Measurements from ENCODE around the gene TFEB. TPM values are rescaled to one million over a fixed set of nuclear protein-coding genes. Genes with fewer than 3 reads are reported as not detected.

Gene TFEB
- total and polyA plus RNA-seq, 2 donors (not counting 3 experiments of a cell fraction or from before 2014, with no cell fraction given) = 4.9 to 6.6 TPM

DNA sequence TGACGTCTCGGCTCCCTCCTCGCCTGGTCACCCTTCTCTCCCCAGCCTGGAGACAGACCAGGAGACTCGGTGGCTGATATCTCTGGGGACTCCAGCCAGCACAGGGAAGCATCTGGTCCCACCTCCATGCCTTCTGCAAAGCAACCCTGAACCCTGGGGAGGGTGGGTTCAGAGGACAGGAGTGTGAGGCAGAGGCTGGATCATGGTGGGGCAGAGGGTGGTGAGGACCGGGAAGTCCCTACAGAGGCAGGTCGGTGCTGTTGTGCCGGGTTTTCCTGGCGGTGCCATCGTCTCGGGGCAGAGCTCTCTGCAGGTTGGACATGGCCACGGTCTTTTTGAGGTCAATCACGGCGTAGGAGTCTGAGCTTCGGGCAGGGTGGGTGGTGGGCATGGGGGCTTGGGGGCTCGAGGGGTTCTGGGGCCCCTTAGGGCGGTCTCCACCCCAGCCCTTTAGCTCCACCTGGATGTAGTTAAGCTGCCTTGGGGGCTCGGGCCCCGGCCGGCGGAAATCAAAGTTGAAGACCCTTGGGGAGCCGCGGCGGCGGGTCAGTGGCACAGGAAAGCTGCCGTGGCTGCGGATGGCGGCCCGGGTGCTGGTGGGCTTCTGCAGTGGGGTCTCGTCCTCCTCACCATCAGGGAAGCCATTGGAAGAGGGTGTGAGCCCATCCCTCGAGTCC is 35.1 kb upstream of the TFEB start:
- peaks cover 3% of the 10 kb centered on the region for H3K4me1 ChIP-seq (ENCODE audit: control insufficient read depth, extremely low read depth, insufficient read depth, low read length)
- no peaks in the 10 kb centered on the region for H3K9me1 ChIP-seq (replicated peaks; ENCODE audit: control insufficient read depth, extremely low read depth, insufficient read depth, low read length)
- no peaks in the 10 kb centered on the region for H3K27me3 ChIP-seq (ENCODE audit: control insufficient read depth in 2 of 2, insufficient read depth in 2 of 2, low read length in 2 of 2)
- CTCF ChIA-PET = interaction anchor here (1.4 kb wide), 1 partner anchor 87 kb away, joined by 3 read pairs; no protein-coding TSS in a partner anchor
- no peak for FAIRE-seq
- no peak overlapping the region for H3K4me2 ChIP-seq (ENCODE audit: insufficient read depth, low read length)
- no TSS peak for BruUV-seq (replicated peaks)
- no peaks in the 10 kb centered on the region for H3K79me2 ChIP-seq (ENCODE audit: control insufficient read depth, insufficient read depth, low read length)
- no peak overlapping the region for H3K9ac ChIP-seq (replicated peaks; ENCODE audit: extremely low read depth, insufficient read depth, low read length)
- no peak for DNase-seq (ENCODE audit: low read depth, low spot score)
- TF ChIP-seq GATA2 (IDR thresholded peaks at IDR 0.05; ENCODE audit: insufficient read depth, insufficient read length, low read depth, low read length) (no peak), FOS (IDR thresholded peaks at IDR 0.05; ENCODE audit: borderline replicate concordance, insufficient read depth, low read length) (no peak), POLR2AphosphoS5 (IDR thresholded peaks at IDR 0.05; ENCODE audit: insufficient read depth, low read depth, low read length) (no peak), JUN (IDR thresholded peaks at IDR 0.05; ENCODE audit: borderline replicate concordance, insufficient read depth, insufficient read length, low read depth) (no peak), EZH2 (IDR thresholded peaks at IDR 0.05; ENCODE audit: borderline replicate concordance, low read depth, low read length, severe bottlenecking) (no peak), POLR2A (IDR thresholded peaks at IDR 0.05; ENCODE audit: low read depth, low read length) (no peak), MYC (IDR thresholded peaks at IDR 0.05; ENCODE audit: low read depth, low read length) (no peak)
- H4K20me1 ChIP-seq (replicated peaks; ENCODE audit: control insufficient read depth, extremely low read depth, insufficient read depth, low read length) = no peaks in the 10 kb centered on the region
- peaks cover under 1 to 15% of the 10 kb centered on the region in 2 experiments for H3K36me3 ChIP-seq (ENCODE audit: control insufficient read depth in 2 of 2, extremely low read depth in 1 of 2, insufficient read depth in 2 of 2, low read length in 2 of 2)
- intact Hi-C loops (cut with micrococcal nuclease) (no loop called here), dilution Hi-C loops (cut with MboI; ENCODE audit: extremely low pct_ligation_motif_present, low sequenced_read_pairs) (no loop called here)
- POLR2A ChIA-PET = no interaction called here
- no peaks in the 10 kb centered on the region for H3K9me3 ChIP-seq (replicated peaks; ENCODE audit: control insufficient read depth, insufficient read depth, low read length)
- H3K27ac ChIP-seq (ENCODE audit: insufficient read depth, low read depth, low read length) = no peak overlapping the region
- no peak overlapping the region for H2AFZ ChIP-seq (ENCODE audit: low read depth, low read length)
- no peak overlapping the region for H3K4me3 ChIP-seq (replicated peaks in 1 of 3; ENCODE audit: insufficient read depth in 1 of 3, low read depth in 1 of 3, low read length in 3 of 3)

DNA sequence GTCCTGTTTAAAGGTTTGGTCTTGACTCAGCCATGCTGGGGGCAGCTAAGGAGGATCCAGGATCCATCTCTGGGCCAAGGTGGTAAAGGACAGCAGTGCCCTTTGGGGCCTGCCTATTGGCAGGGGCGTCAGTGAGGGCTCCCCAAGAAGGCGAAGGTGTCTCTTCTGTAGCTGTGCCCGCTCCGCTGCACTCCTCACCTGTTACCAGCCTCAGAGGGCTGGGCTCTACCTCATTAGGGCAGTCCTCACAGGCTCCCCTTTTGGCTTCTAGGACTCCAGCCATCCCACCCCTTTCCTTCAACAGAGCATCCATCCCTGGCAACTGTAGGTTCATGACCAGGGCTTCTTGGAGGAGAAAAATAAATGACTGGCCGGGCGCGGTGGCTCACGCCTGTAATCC is 34.0 kb upstream of the TFEB start:
- H3K36me3 ChIP-seq (ENCODE audit: control insufficient read depth in 2 of 2, extremely low read depth in 1 of 2, insufficient read depth in 2 of 2, low read length in 2 of 2) = peaks cover 0 to 11% of the 10 kb centered on the region in 2 experiments
- dilution Hi-C loops (cut with MboI; ENCODE audit: extremely low pct_ligation_motif_present, low sequenced_read_pairs) (no loop called here), intact Hi-C loops (cut with micrococcal nuclease) (no loop called here)
- no peak overlapping the region for H3K9ac ChIP-seq (replicated peaks; ENCODE audit: extremely low read depth, insufficient read depth, low read length)
- H3K4me1 ChIP-seq (ENCODE audit: control insufficient read depth, extremely low read depth, insufficient read depth, low read length) = peaks cover 3% of the 10 kb centered on the region
- no peak overlapping the region for H3K27ac ChIP-seq (ENCODE audit: insufficient read depth, low read depth, low read length)
- no peak overlapping the region for H3K4me3 ChIP-seq (replicated peaks in 1 of 3; ENCODE audit: insufficient read depth in 1 of 3, low read depth in 1 of 3, low read length in 3 of 3)
- TF ChIP-seq MYC (IDR thresholded peaks at IDR 0.05; ENCODE audit: low read depth, low read length) (no peak), EZH2 (IDR thresholded peaks at IDR 0.05; ENCODE audit: borderline replicate concordance, low read depth, low read length, severe bottlenecking) (no peak), POLR2A (IDR thresholded peaks at IDR 0.05; ENCODE audit: low read depth, low read length) (no peak), GATA2 (IDR thresholded peaks at IDR 0.05; ENCODE audit: insufficient read depth, insufficient read length, low read depth, low read length) (no peak), FOS (IDR thresholded peaks at IDR 0.05; ENCODE audit: borderline replicate concordance, insufficient read depth, low read length) (no peak), JUN (IDR thresholded peaks at IDR 0.05; ENCODE audit: borderline replicate concordance, insufficient read depth, insufficient read length, low read depth) (no peak), POLR2AphosphoS5 (IDR thresholded peaks at IDR 0.05; ENCODE audit: insufficient read depth, low read depth, low read length) (no peak)
- TF ChIP-seq, protein P1, sequence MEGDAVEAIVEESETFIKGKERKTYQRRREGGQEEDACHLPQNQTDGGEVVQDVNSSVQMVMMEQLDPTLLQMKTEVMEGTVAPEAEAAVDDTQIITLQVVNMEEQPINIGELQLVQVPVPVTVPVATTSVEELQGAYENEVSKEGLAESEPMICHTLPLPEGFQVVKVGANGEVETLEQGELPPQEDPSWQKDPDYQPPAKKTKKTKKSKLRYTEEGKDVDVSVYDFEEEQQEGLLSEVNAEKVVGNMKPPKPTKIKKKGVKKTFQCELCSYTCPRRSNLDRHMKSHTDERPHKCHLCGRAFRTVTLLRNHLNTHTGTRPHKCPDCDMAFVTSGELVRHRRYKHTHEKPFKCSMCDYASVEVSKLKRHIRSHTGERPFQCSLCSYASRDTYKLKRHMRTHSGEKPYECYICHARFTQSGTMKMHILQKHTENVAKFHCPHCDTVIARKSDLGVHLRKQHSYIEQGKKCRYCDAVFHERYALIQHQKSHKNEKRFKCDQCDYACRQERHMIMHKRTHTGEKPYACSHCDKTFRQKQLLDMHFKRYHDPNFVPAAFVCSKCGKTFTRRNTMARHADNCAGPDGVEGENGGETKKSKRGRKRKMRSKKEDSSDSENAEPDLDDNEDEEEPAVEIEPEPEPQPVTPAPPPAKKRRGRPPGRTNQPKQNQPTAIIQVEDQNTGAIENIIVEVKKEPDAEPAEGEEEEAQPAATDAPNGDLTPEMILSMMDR (IDR thresholded peaks at IDR 0.05; ENCODE audit: extremely low read depth in 1 of 2, insufficient read depth in 1 of 2, low read depth in 1 of 2, low read length in 2 of 2) = no peak
- TF ChIP-seq, protein P2, sequence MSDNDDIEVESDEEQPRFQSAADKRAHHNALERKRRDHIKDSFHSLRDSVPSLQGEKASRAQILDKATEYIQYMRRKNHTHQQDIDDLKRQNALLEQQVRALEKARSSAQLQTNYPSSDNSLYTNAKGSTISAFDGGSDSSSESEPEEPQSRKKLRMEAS (IDR thresholded peaks at IDR 0.05; ENCODE audit: insufficient read depth, insufficient read length) = no peak
- no peaks in the 10 kb centered on the region for H3K27me3 ChIP-seq (ENCODE audit: control insufficient read depth in 2 of 2, insufficient read depth in 2 of 2, low read length in 2 of 2)
- BruUV-seq (replicated peaks) = no TSS peak
- DNase-seq (ENCODE audit: low read depth, low spot score) = no peak
- POLR2A ChIA-PET = no interaction called here
- no peaks in the 10 kb centered on the region for H4K20me1 ChIP-seq (replicated peaks; ENCODE audit: control insufficient read depth, extremely low read depth, insufficient read depth, low read length)
- H2AFZ ChIP-seq (ENCODE audit: low read depth, low read length) = no peak overlapping the region
- H3K9me1 ChIP-seq (replicated peaks; ENCODE audit: control insufficient read depth, extremely low read depth, insufficient read depth, low read length) = no peaks in the 10 kb centered on the region
- CTCF ChIA-PET = interaction anchor here (1.0 to 1.4 kb wide), 3 partner anchors 10 to 86 kb away, joined by 3 to 4 read pairs (median 4); partner anchors contain the start of gene FRS3
- no peaks in the 10 kb centered on the region for H3K79me2 ChIP-seq (ENCODE audit: control insufficient read depth, insufficient read depth, low read length)
- no peaks in the 10 kb centered on the region for H3K9me3 ChIP-seq (replicated peaks; ENCODE audit: control insufficient read depth, insufficient read depth, low read length)
- FAIRE-seq = no peak
- H3K4me2 ChIP-seq (ENCODE audit: insufficient read depth, low read length) = no peak overlapping the region

All from endothelial cell of umbilical vein (primary cell).